Measurements from ENCODE around the gene BICDL2.
A peak's percentile ranks its signal among the peaks of the same experiment; 100 is the strongest.

BICDL2 gene

GRCh38 chr16:3046641-3047386 lies 10.1 kb upstream of the BICDL2 start:
- no peak for DNase-seq

GRCh38 chr16:3045758-3046640 lies 9.3 kb upstream of the BICDL2 start, which contains the start of gene MMP25:
Gene MMP25 (plus strand): TSS chr16:3046561. CDS start chr16:3046918, 357 bp downstream.
- DNase-seq: peak; percentile 70

GRCh38 chr16:3044708-3045107 lies 8.0 kb upstream of the BICDL2 start:
- no peak for DNase-seq

- no peak for DNase-seq
Measured at GRCh38 chr16:3042376-3042775, 5.6 kb upstream of the BICDL2 start.

- DNase-seq: no peak
Measured at GRCh38 chr16:3038896-3039295, 2.2 kb upstream of the BICDL2 start.

- DNase-seq: no peak
Measured at GRCh38 chr16:3038256-3038655, 1.5 kb upstream of the BICDL2 start.

GRCh38 chr16:3035972-3036725 lies 595 bp downstream of the BICDL2 start:
- DNase-seq: no peak

GRCh38 chr16:3035289-3035971 lies 1.3 kb downstream of the BICDL2 start:
- no peak for DNase-seq

GRCh38 chr16:3032624-3033023 lies 4.1 kb downstream of the BICDL2 start:
- peak; percentile 56 for DNase-seq

- no peak for DNase-seq
Measured at GRCh38 chr16:3030222-3031212, 6.2 kb downstream of the BICDL2 start.

GRCh38 chr16:3029491-3030221 lies 7.1 kb downstream of the BICDL2 start:
- DNase-seq: peak; percentile 40

GRCh38 chr16:3028716-3029319 lies 7.9 kb downstream of the BICDL2 start:
- DNase-seq: no peak

- peak; percentile 83 for DNase-seq
Measured at GRCh38 chr16:3027983-3028715, 8.6 kb downstream of the BICDL2 start.

- DNase-seq: no peak
Measured at GRCh38 chr16:3027489-3027795, 9.3 kb downstream of the BICDL2 start.

- no peak for DNase-seq
Measured at GRCh38 chr16:3026609-3027488, 9.9 kb downstream of the BICDL2 start.

GRCh38 chr16:3026003-3026378 lies 10.8 kb downstream of the BICDL2 start:
- DNase-seq: no peak

- DNase-seq: no peak
Measured at GRCh38 chr16:3025032-3026002, 11.4 kb downstream of the BICDL2 start.
